ENCODE results near the gene SLC9A9.

DNA sequence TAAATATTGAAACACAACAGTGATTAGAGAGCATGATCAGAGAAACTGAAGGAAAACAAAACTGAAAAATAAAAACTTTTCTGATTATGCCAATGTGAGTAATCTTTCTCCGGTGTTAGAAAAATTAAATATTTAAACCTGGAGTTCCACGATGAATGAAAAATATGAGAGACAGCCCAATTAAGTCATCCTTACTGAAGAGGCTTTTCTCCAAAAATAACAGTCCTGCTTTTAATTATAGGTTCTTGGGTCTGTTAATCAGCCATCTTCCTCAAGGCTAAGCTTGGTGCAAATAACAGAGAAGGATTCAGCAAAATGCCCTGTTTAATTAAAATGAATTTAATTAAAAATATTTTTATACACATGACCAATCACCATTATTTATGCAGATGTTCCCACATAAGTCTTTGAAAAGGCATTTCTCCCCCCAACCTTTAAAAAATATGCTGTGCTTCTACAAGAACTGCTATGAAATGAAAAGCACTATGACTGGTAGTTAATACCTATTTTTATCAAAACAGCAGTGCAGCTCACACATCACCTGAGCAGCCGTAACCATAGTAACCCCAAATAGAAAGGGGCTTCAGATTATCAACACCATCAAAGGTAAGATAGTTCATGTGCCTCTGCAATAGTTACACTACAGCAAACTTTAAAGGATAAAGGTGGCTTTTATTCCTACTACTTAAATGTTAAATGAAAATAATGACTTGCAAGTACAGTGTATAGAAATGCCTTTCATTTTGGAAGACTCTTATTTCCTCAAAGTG lies 175.7 kb downstream of the SLC9A9 start:
- TF ChIP-seq POLR2A (IDR thresholded peaks at IDR 0.05), result no peak
- TF ChIP-seq, protein P1, sequence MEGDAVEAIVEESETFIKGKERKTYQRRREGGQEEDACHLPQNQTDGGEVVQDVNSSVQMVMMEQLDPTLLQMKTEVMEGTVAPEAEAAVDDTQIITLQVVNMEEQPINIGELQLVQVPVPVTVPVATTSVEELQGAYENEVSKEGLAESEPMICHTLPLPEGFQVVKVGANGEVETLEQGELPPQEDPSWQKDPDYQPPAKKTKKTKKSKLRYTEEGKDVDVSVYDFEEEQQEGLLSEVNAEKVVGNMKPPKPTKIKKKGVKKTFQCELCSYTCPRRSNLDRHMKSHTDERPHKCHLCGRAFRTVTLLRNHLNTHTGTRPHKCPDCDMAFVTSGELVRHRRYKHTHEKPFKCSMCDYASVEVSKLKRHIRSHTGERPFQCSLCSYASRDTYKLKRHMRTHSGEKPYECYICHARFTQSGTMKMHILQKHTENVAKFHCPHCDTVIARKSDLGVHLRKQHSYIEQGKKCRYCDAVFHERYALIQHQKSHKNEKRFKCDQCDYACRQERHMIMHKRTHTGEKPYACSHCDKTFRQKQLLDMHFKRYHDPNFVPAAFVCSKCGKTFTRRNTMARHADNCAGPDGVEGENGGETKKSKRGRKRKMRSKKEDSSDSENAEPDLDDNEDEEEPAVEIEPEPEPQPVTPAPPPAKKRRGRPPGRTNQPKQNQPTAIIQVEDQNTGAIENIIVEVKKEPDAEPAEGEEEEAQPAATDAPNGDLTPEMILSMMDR (IDR thresholded peaks at IDR 0.05 in 4 of 5, conservative IDR thresholded peaks at IDR 0.05 in 1 of 5), result no peak
